HepG2 (cell line): ENCODE data around the gene EPS8L1. TPM values are rescaled to one million over a fixed set of nuclear protein-coding genes. Genes with fewer than 3 reads are reported as not detected.

ENCODE experiments used
- ATAC-seq: fragments of 200-7000 bp; cut with Tn5 transposase; 3 replicates; pipeline ENCODE4 v1.9.1; 2020; ENCODE audit warnings: mild to moderate bottlenecking, moderate library complexity
- BruUV-seq: library from RNA; stranded (reverse); fragments of 400-500 nt; replicated peaks from 2 replicates; lab custom pipeline; 2021; lab: Mats Ljungman, UMichigan
- CTCF ChIA-PET: fragments of 300-600 bp; formaldehyde crosslinking; extraction: SDS; loops from one replicate; lab custom pipeline; 2021; ENCODE audit warnings: low total read pairs, inconsistent platforms, low intra/inter-chr PET ratio; lab: Yijun Ruan, JAX
- POLR2A ChIA-PET: fragments of 350-600 bp; sonication (Branson Sonifier 250); formaldehyde crosslinking; loops from one replicate; lab custom pipeline; 2020; ENCODE audit warnings: antibody characterized with exemption, inconsistent platforms; lab: Yijun Ruan, JAX
- DNase-seq: peaks from one replicate; pipeline ENCODE4 v3.0.0-alpha.2; 2015; ENCODE audit warnings: low spot score
- FAIRE-seq: peaks from 3 replicates; lab custom pipeline; 2011; peaks lifted over from hg19 to GRCh38; lab: Jason Lieb, UNC
- H2AFZ ChIP-seq: one replicate; pipeline ENCODE4 v1.6.1; 2011; ENCODE audit warnings: low read length, inconsistent platforms
- H3K27ac ChIP-seq: fragments of 300-600 bp; 3 replicates; pipeline ENCODE4 v1.8.0; 2011; ENCODE audit warnings: mixed run types, mild to moderate bottlenecking, mixed read lengths, low read length, inconsistent platforms; ENCODE audit not compliant: insufficient read depth; ENCODE audit errors: extremely low read length
- H3K27me3 ChIP-seq, 2 experiments: fragments of 200-600 bp in 1 of 2; 2 replicates in 1 of 2; 3 replicates in 1 of 2; pipeline versions ENCODE4 v1.6.0 to v1.8.0; 2011; ENCODE audit warnings: low read length in 2 of 2, mild to moderate bottlenecking in 2 of 2, moderate library complexity in 2 of 2, inconsistent platforms in 1 of 2; ENCODE audit not compliant: insufficient read depth in 2 of 2, control insufficient read depth in 1 of 2
- H3K36me3 ChIP-seq, 2 experiments: fragments of 200-600 bp in 1 of 2; replicated peaks in 1 of 2; 2 replicates in 1 of 2; 3 replicates in 1 of 2; pipeline versions ENCODE4 v1.5.1 to v1.8.0; 2011; ENCODE audit warnings: low read length in 2 of 2, inconsistent platforms in 1 of 2; ENCODE audit not compliant: insufficient read depth in 2 of 2, control insufficient read depth in 1 of 2
- H3K4me1 ChIP-seq: 2 replicates; pipeline ENCODE4 v1.5.1; 2012; ENCODE audit warnings: low read length, inconsistent platforms; ENCODE audit not compliant: insufficient read depth
- H3K4me2 ChIP-seq: 2 replicates; pipeline ENCODE4 v1.6.0; 2011; ENCODE audit warnings: low read depth, low read length, inconsistent platforms
- H3K4me3 ChIP-seq, 3 experiments: fragments of 200-600 bp in 1 of 3; sonication (generic), shearing (Covaris generic) in 1 of 3; replicated peaks in 1 of 3; 2 replicates each; pipeline ENCODE4 v1.5.1; 2011 to 2016; ENCODE audit warnings: low read length in 3 of 3, inconsistent platforms in 2 of 3, low read depth in 2 of 3, mild to moderate bottlenecking in 2 of 3, control low read depth in 1 of 3, mixed read lengths in 1 of 3; ENCODE audit not compliant: insufficient read depth in 1 of 3
- H3K79me2 ChIP-seq: one replicate; pipeline ENCODE4 v1.6.1; 2011; ENCODE audit warnings: low read length, inconsistent platforms; ENCODE audit not compliant: insufficient read depth
- H3K9ac ChIP-seq: 2 replicates; pipeline ENCODE4 v1.6.0; 2011; ENCODE audit warnings: mild to moderate bottlenecking, low read depth, low read length, inconsistent platforms; ENCODE audit not compliant: insufficient read depth
- H3K9me3 ChIP-seq: 2 replicates; pipeline ENCODE4 v1.5.1; 2012; ENCODE audit warnings: mild to moderate bottlenecking, low read length
- H4K20me1 ChIP-seq: 2 replicates; pipeline ENCODE4 v1.6.0; 2011; ENCODE audit warnings: inconsistent platforms, mild to moderate bottlenecking, low read length, moderate library complexity; ENCODE audit not compliant: insufficient read depth
- ATAD3A ChIP-seq: sonication (generic); formaldehyde crosslinking; IDR thresholded peaks from 2 replicates; pipeline ENCODE4 v1.4.0; 2020; ENCODE audit warnings: missing genetic modification reagents
- CENPBD1 ChIP-seq: sonication (generic); formaldehyde crosslinking; IDR thresholded peaks from 2 replicates; pipeline ENCODE4 v1.8.0; 2022; ENCODE audit warnings: missing genetic modification reagents, low read depth, mild to moderate bottlenecking, borderline replicate concordance
- FOXM1 ChIP-seq: sonication (generic); formaldehyde crosslinking; IDR thresholded peaks from 2 replicates; pipeline ENCODE4 v1.5.0; 2020; ENCODE audit warnings: missing genetic modification reagents
- HHEX ChIP-seq: IDR thresholded peaks from 2 replicates; pipeline ENCODE4 v1.6.1; 2016; ENCODE audit warnings: control low read depth
- MAX ChIP-seq: IDR thresholded peaks from 2 replicates; pipeline ENCODE4 v1.6.1; 2012; ENCODE audit warnings: inconsistent platforms
- MAZ ChIP-seq, 2 experiments: sonication (generic) in 1 of 2; formaldehyde crosslinking in 1 of 2; IDR thresholded peaks; 2 replicates each; pipeline versions ENCODE4 v1.5.0 to v1.6.1; 2012 to 2020; ENCODE audit warnings: low read depth in 2 of 2, mild to moderate bottlenecking in 2 of 2, borderline replicate concordance in 1 of 2, improper control_type of control experiment in 1 of 2, low read length in 1 of 2, missing genetic modification reagents in 1 of 2, moderate library complexity in 1 of 2
- MNT ChIP-seq: fragments of 450-650 bp; IDR thresholded peaks from 2 replicates; pipeline ENCODE4 v1.6.1; 2016
- MXD1 ChIP-seq: sonication (generic); formaldehyde crosslinking; IDR thresholded peaks from 2 replicates; pipeline ENCODE4 v1.4.0; 2020; ENCODE audit warnings: mild to moderate bottlenecking, missing genetic modification reagents
- SALL1 ChIP-seq: sonication (generic); formaldehyde crosslinking; IDR thresholded peaks from 2 replicates; pipeline ENCODE4 v1.8.0; 2022; ENCODE audit warnings: mild to moderate bottlenecking, missing genetic modification reagents
- SRSF9 ChIP-seq: fragments of 200-400 bp; formaldehyde crosslinking; IDR thresholded peaks from 2 replicates; pipeline ENCODE4 v1.6.1; 2018; ENCODE audit warnings: borderline replicate concordance, mild to moderate bottlenecking, low read depth, low read length; ENCODE audit not compliant: insufficient read depth, poor library complexity, severe bottlenecking
- TFAP4 ChIP-seq: sonication (generic); IDR thresholded peaks from 2 replicates; pipeline ENCODE4 v1.6.1; 2016; ENCODE audit warnings: low read depth, borderline replicate concordance
- ZKSCAN1 ChIP-seq: fragments of 150-350 bp; IDR thresholded peaks from 2 replicates; pipeline ENCODE4 v1.6.1; 2014; ENCODE audit warnings: low read length
- ZNF276 ChIP-seq: sonication (generic); formaldehyde crosslinking; IDR thresholded peaks from 2 replicates; pipeline ENCODE4 v1.4.0; 2020; ENCODE audit warnings: mild to moderate bottlenecking, low read depth, missing genetic modification reagents
- ZNF362 ChIP-seq: sonication (generic); formaldehyde crosslinking; IDR thresholded peaks from 2 replicates; pipeline ENCODE4 v1.4.0; 2020; ENCODE audit warnings: missing genetic modification reagents, mild to moderate bottlenecking, borderline replicate concordance
- ZNF382 ChIP-seq: sonication (generic); formaldehyde crosslinking; IDR thresholded peaks from 2 replicates; pipeline ENCODE4 v1.5.0; 2020; ENCODE audit warnings: missing genetic modification reagents, mild to moderate bottlenecking, borderline replicate concordance
- ZSCAN9 ChIP-seq: IDR thresholded peaks from 2 replicates; pipeline ENCODE4 v1.6.1; 2016; ENCODE audit warnings: borderline replicate concordance
- WGBS: methylation state at CpG from one replicate; pipeline ENCODE4 v1.1.6; 2017; ENCODE audit warnings: low lambda C conversion rate; 5-methylcytosine and 5-hydroxymethylcytosine counted together
- in situ Hi-C: cut with HindIII; loops from 2 replicates; pipeline ENCODE4 v1.10.0; 2017; ENCODE audit warnings: low pct_unique_long_range_greater_than_20kb; ENCODE audit not compliant: extremely low pct_ligation_motif_present
- intact Hi-C: fragments of 100-400 bp; cut with micrococcal nuclease; formaldehyde crosslinking; loops from one replicate; pipeline ENCODE4 v1.10.0; 2022; ENCODE audit not compliant: unreplicated experiment
- polyA plus RNA-seq, 8 experiments: library from polyadenylated mRNA; depleted of rRNA in 3 of 8; stranded (reverse) in 7 of 8; unstranded in 1 of 8; fragments of >200 nt; fragmentation: Illumina TruSeq in 4 of 8; extraction: Trizol in 4 of 8; gene quantifications; 2 replicates each; pipeline versions ENCODE4 v1.2.1 to v1.2.3, GENCODE V29; 2011 to 2016; ENCODE audit warnings: low read depth in 4 of 8, missing spikeins in 1 of 8, mixed read lengths in 1 of 8; ENCODE audit not compliant: insufficient read depth in 1 of 8
- total RNA-seq, 5 experiments: library from RNA; depleted of rRNA; stranded (reverse); fragments of >200 nt; fragmentation: Illumina TruSeq; extraction: Trizol; gene quantifications; 2 replicates each; pipeline ENCODE4 v1.2.3, GENCODE V29; 2016; ENCODE audit warnings: low read depth in 1 of 5

The EPS8L1 gene
- total and polyA plus RNA-seq, 2 of the 13 experiments (the other 11 are each of a cell fraction or from before 2014, with no cell fraction given), result 3.0 to 6.3 TPM

- ChIA-PET POLR2A (no interaction called here), CTCF (no interaction called here)
- BruUV-seq, result no TSS peak
- ATAC-seq (no peak), FAIRE-seq (no peak), DNase-seq (no peak)
- H3K4me3 ChIP-seq, result no peak overlapping the region
- H3K9ac ChIP-seq, result no peak overlapping the region
- no peaks in the 10 kb centered on the region for H3K4me1 ChIP-seq
- H2AFZ ChIP-seq, result no peak overlapping the region
- H4K20me1 ChIP-seq, result peaks cover 6% of the 10 kb centered on the region; the same call in 1 of the 2 replicates
- H3K79me2 ChIP-seq, result no peaks in the 10 kb centered on the region
- H3K9me3 ChIP-seq, result no peaks in the 10 kb centered on the region
- intact Hi-C loops, result no loop called here
- WGBS, result 97% methylated on average over 3 of the region's 3 CpGs
- H3K36me3 ChIP-seq, result peaks cover 1 to 2% of the 10 kb centered on the region in 2 experiments; a peak in 2 of 5 replicates
- no peak overlapping the region for H3K4me2 ChIP-seq
- TF ChIP-seq FOXM1 (CRISPR knock-in tag) (no peak), MNT (no peak), MAX (no peak), HHEX (no peak), ZSCAN9 (no peak), ZNF382 (CRISPR knock-in tag) (no peak), CENPBD1 (CRISPR knock-in tag) (no peak), ZNF276 (CRISPR knock-in tag) (no peak), ZKSCAN1 (no peak), ZNF362 (CRISPR knock-in tag) (no peak), ATAD3A (CRISPR knock-in tag) (no peak), SALL1 (CRISPR knock-in tag) (no peak), TFAP4 (no peak), SRSF9 (no peak), MXD1 (CRISPR knock-in tag) (no peak), MAZ (IDR thresholded peaks at IDR 0.05; ENCODE audit: borderline replicate concordance, low read depth, low read length) (no peak), MAZ (CRISPR knock-in tag; IDR thresholded peaks at IDR 0.05; ENCODE audit: low read depth) (no peak)
- in situ Hi-C loops, result loop anchor here (5.0 kb wide), 1 partner anchor 33 kb away; no protein-coding TSS in a partner anchor
- no peak overlapping the region for H3K27ac ChIP-seq
- H3K27me3 ChIP-seq, result no peaks in the 10 kb centered on the region
These were observed 13.8 kb downstream of the EPS8L1 start for GRCh38 chr19:55089342-55089944.
